GM18873 (cell line): ENCODE data around the gene BRAF.
"Not testable (repeated sequence)": the region's sequence is repeated elsewhere in the genome, so short reads cannot be mapped to it uniquely, and the experiment has no call there.

Experiments
- ATAC-seq: cut with Tn5 transposase; IDR thresholded peaks from one replicate; pipeline ENCODE4 v1.9.1; 2021; ENCODE audit warnings: mild to moderate bottlenecking, moderate library complexity, moderate number of reproducible peaks; ENCODE audit not compliant: unreplicated experiment, low FRiP score

Gene BRAF

GRCh38 chr7:140920745-140921144, 4.0 kb downstream of the BRAF start:
- no peak for ATAC-seq

DNA sequence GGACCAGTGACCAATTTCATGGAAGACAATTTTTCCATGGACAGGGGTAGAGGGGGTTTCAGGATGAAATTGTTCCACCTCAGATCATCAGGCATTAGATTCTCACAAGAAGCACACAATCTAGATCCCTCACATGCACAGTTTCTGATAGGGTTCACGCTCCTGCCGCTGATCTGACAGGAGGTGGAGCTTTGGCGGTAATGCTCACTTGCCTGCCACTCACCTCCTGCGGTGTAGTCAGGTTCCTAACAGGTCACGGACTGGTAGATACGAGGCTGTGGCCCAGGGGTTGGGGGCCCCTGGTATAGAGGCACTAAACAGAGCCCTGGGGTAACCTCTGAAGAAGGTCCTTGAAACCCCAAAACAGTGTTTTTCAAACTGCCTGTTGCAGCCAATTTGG, 6.5 kb downstream of the BRAF start:
- no peak for ATAC-seq

DNA sequence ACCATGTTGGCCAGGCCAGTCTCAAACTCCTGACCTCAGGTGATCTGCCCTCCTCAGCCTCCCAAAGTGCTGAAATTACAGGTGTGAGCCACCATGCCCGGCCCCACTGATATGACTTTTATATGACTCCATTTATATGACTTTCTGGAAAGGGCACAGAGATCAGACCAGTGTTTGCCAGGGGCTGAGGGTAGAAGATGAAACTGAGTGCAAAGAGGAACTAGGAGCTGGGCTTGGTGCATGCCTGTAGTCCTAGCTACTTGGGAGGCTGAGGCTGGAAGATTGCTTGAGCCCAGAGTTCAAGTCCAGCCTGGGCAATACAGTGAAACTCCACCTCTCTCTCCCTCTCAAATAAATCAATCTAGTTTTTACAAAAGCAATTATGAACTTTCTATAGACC, 7.5 kb downstream of the BRAF start:
- no peak for ATAC-seq

DNA sequence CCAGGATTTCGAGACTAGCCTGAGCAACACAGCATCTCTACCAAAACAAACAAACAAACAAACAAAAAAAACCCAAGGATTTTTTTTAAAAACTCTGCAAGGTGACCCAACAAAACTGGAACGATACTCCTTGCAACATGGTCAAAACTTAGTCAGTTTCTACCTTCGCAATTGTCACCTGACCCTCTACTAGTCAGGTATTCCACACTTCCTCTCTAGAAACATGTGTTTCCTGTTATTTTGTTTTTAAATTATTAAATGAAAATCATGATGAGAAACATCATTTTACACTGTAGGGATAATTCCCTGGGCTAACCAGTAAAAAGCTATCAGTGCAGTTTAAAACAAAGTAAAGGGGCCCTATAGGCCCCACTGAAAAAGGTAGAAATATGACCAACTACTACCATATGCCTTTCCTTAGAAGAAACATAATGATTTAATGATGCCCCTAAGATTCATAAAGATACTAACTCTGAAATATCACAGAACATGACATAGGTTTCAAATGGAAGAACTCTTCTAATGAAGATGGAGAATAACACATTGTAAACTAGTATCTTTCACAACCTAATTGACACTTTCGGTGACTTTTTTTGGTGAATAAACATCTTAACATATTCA, 8.7 kb downstream of the BRAF start:
- no peak for ATAC-seq

DNA sequence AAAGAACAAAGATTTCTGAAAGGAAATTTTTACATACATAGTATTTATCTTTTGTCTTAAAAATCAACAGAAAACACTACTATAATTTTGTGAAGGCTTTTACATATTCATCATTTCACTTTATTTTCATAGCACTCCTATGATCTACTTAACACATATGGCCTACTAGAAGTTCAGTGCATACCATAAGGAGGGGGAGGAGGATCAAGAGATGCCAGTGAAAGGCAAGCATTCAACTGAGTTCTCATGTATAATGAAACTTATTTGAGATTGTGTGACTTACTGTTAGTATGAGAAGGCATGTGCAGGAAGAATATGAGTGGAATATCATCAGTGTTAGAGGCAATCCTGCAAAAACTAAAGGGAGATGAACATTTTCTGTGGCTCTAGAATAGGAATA, 10.6 kb downstream of the BRAF start:
- no peak for ATAC-seq

- ATAC-seq: not testable (repeated sequence)
These were observed 11.2 kb downstream of the BRAF start for GRCh38 chr7:140913596-140913928.

GRCh38 chr7:140911746-140912145, 13.0 kb downstream of the BRAF start:
- no peak for ATAC-seq

DNA sequence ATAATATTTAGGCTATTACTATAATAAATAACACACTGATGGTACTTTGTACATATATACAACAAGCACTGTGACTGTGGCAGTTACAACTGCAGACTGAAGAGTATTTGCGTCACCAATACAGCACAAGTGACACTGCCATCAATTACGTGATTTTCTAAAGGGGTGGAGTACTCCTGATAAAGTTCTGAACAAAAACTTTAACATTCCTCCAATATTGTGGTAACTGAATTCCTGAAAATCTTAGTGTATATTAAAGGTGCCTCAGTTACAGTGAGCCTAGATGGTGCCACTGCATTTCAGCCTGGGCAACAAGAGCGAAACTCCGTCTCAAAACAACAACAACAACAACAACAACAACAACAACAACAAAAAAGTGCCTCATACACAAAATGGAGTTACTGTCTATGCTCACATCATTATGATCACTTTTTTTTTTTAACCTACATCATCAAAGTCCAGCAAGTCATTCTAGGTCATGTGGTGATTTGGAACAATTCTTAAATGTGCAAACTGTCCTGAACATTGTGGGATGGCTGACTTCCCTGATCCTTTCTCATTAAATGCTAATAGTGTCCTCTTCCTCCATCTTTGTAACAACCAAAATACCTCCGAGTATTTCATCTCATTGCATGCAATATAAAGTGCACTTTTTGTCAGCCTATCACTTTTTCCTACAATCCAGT, 15.1 kb downstream of the BRAF start:
- no peak for ATAC-seq

DNA sequence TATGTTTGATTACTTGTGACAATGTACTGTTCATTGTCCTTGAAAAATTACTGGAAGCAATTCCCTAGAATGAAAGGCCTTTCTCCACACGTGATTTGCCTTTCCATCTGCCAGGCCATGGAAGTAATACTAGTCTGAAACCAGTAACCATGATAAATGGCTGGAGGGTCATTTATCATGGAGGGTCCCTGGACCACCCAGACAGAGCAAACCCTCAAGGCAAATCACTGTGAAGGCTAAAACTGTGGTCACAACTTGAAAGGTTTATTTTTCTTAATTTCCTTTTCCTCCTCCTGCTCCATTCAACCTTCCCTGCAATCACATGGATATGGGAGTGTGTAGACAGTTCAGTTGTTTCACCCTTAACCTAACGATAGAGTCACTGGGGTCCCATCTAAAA, 16.4 kb downstream of the BRAF start:
- ATAC-seq: no peak

- ATAC-seq: no peak
These were observed 20.8 kb downstream of the BRAF start for GRCh38 chr7:140903741-140904480.

- ATAC-seq: peak; percentile 76
These were observed 22.3 kb downstream of the BRAF start for GRCh38 chr7:140902303-140902953.

- no peak for ATAC-seq
These were observed 22.8 kb downstream of the BRAF start for GRCh38 chr7:140901941-140902302.

DNA sequence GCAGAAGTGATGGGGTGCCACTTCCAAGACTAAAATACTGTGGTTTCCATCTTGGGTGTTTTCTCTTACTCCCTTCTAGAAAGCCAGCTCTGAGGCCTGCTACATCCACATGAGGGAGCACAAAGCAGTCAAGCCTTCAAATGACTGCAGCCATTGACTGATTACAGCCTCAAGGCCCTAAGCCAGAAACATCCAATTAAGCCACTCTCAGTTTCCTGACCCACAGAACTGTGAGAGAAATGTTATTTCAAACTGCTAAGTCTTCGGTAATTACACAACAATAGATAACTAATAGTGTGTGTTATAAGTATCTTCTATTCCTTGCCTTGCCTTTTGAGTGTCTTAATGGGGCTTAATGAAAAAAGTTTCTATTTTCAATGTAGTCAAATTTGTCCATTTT, 24.8 kb downstream of the BRAF start:
- no peak for ATAC-seq

DNA sequence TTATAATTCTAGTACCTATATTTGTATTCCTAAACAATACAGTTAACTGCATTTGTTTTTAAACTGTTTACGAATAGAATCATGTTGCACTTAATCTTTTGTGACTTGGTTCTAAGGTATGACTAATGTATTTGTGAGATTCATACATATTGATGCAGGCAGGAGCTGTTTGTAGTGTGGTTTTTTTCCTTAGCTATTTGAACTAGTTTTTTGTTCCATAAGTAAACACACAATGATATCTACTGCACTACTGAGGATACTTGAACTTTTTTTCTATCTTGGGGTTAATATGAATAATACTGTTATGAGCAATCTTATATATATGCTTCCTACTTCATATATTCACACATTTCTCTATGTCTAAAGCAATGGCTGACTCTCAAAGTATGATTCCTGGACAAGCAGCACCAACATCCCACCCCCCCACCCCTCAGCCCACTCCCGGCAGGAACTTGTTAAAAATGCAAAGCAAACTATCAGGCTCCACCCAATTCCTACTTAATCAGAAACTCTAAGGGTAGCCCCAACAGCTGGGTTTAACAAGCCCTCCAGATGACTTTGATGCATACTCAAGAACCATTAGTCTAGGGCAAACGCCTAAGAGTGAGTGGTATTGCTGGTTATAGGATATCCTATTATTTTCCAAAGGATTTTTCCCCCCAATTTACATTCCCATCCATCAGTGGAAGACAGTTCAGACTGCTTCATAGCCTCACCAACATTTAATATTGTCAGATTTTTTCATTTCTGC, 25.8 kb downstream of the BRAF start:
- ATAC-seq: no peak

- ATAC-seq: no peak
These were observed 27.7 kb downstream of the BRAF start for GRCh38 chr7:140896996-140897395.

DNA sequence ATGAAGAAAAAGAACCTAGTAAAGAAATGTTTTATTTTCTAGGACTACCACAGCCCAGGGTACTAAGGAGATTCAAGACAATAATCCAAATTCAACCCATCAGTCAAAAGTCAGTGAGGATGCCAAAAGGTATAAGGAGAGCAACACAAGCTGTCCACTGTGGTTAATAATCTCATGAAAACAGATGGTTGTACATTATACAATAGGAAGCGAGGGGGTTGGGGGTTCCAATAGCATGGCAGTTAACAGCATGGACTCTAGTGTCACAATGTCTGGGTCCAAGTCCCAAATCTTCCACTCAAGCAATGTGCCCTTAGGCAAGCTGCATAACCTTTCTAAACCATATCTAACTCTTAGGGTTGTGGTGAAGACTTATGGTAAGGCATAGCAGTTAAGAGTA, 35.1 kb downstream of the BRAF start:
- ATAC-seq: no peak

DNA sequence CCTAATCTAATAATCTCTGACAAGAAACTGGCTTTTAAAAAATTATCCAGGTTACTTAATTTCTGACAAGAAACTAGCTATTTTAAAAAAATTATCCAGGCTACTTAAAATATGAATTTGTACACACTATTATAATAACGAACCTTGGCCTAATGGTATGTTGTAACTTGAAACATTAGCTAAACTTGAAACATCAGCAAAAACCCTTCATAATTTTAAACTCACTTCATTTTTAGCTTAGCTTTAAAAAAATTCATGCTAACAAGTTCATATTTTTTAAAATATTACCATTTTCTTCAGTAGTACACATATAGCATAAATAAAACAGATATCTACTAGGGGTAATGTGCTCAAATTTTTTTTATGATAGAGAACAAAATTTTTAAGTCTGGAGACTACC, 35.6 kb downstream of the BRAF start:
- ATAC-seq: no peak

- ATAC-seq: no peak
These were observed 36.6 kb downstream of the BRAF start for GRCh38 chr7:140888087-140888486.

GRCh38 chr7:140885735-140886334, 38.9 kb downstream of the BRAF start:
- no peak for ATAC-seq

DNA sequence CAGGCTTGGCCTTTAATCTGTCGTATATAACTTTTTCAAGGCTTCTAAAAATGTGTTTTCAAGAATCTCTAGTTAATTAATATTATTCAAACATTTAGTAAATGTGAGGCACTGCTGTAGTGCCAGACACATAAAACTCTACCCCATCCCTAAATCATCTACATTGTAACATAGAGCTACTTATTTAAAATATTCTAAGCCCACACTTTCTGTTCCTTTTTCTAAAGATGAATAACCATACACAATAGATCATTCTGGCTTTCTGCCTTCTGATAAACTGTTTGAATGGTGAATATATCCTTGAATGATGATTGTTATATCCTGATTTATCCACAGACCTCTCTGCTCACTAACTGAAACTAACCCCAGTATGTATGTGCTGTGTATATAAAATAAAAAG, 41.4 kb downstream of the BRAF start:
- ATAC-seq: no peak
